WI38 (cell line): ENCODE results near the gene GARNL3.

ENCODE experiments used
- H3K4me3 ChIP-seq: 2 replicates; pipeline ENCODE4 v1.5.1; 2011; ENCODE audit warnings: low read depth, mild to moderate bottlenecking, control low read depth, low read length
- TF ChIP-seq, protein P1 (sequence below): IDR thresholded peaks from 2 replicates; pipeline ENCODE4 v1.5.1; 2012; ENCODE audit warnings: low read depth, mild to moderate bottlenecking, control low read depth, low read length

Gene GARNL3

DNA sequence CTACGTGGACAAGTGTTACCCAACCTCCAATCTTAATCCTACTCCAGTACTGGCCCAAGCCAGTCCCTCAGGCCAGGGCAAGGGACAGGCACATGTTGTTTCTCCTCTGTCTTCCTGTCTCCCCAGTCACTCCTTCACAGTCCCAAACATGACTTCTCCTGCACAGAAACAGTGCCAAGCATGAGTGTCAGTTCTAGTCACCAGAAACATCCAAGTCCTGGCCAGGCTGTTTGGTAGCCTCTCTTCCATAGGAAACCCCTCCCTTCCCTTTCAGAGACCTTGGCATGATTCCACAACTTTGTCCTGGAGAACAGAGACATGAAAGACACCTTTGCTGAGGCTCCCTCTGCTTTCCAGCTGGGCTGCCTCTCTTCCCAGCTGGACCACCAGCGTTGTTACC is 76.1 kb downstream of the GARNL3 start:
- TF ChIP-seq, protein P1, sequence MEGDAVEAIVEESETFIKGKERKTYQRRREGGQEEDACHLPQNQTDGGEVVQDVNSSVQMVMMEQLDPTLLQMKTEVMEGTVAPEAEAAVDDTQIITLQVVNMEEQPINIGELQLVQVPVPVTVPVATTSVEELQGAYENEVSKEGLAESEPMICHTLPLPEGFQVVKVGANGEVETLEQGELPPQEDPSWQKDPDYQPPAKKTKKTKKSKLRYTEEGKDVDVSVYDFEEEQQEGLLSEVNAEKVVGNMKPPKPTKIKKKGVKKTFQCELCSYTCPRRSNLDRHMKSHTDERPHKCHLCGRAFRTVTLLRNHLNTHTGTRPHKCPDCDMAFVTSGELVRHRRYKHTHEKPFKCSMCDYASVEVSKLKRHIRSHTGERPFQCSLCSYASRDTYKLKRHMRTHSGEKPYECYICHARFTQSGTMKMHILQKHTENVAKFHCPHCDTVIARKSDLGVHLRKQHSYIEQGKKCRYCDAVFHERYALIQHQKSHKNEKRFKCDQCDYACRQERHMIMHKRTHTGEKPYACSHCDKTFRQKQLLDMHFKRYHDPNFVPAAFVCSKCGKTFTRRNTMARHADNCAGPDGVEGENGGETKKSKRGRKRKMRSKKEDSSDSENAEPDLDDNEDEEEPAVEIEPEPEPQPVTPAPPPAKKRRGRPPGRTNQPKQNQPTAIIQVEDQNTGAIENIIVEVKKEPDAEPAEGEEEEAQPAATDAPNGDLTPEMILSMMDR, result no peak
- H3K4me3 ChIP-seq, result no peak overlapping the region

DNA sequence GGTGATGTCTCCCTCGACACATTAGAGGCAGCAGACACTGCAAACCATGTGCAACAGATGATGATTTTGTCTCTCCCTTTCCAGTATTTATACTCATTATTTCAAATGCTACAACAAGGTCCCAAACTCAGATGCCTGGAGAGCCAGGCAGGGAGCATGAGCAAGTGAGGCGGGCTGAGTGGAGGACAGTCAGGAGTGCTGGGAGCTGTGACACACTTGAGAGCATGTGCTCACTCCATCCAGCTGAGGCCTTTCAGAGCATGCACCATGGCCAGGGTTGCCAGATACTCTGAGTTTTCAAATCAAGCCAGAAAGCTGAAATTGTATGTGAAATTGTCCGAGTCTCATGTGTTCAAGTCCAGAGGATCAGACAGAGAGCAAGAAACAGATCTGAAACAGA is 76.6 kb downstream of the GARNL3 start:
- TF ChIP-seq, protein P1, result no peak
- H3K4me3 ChIP-seq, result no peak overlapping the region

DNA sequence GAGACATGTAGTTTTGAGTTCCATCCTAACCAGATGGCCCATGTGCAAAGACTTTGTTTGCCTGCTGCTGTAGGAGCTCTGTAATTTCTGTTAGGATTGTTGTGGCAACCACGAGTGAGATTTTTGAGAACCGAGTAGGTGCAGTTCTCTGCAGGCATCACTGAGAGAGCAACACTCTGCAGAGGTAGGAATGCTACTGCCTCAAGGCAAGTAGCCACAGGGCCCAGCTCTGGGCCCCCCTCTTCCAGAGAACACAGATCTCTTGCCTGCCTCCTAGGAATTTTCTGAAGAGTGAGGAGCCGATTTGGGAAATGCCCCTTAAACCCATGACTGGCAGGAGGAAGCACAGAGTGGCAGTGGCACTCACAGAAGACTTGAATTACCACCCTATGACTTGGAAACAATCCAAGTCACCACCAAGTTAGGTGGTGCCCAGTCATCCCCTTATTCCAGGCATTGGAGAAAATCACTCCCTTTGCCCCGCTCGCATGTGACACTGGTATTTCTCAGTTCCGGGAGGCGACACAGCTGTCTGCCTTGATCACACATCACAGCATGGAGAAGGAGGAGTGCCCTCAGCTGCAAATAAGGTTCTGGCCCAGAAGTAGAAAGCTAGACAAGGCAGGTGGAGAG is 79.9 kb downstream of the GARNL3 start:
- TF ChIP-seq, protein P1, result no peak

DNA sequence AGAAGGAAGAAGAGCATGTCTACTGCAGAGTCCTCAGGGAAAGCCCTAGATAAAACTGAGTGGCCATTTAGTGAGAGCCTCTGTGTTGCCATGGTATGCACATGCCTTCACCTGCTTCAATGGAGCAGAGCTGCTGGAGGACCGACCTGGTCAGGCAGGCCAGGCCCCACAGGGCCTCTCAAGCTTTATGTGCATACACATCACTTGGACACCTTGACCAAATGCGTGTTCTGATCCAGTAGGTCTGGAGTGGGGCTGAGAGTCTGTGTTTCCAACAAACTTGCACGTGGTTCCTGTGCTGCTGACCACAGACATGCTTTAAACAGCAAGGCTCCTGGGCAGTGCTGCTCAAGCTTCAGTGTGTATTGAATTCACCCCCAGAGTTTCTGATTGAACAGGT is 81.0 kb downstream of the GARNL3 start:
- TF ChIP-seq, protein P1, result no peak
- no peak overlapping the region for H3K4me3 ChIP-seq

More for the DNA sequence above, 79.9 kb downstream of the GARNL3 start:
- H3K4me3 ChIP-seq, result no peak overlapping the region

DNA sequence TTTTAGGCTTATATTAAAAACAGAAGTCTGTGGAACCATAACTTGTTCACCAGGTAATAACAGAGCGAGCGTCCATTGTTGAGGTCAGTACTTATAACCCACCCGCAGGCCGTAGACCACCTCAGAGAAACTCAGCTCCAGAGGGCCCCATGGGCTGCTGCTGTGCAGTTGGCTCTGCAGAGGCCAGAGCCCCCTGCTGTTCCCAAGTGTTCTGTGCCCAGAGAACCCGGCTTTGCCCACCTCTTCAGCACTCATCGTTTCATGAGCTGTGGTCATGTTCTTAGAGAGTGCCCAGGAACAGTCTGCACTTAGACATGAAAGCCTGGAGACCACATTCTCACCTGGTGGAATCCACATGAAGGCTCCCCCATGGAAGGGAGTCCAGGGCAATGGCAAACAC is 82.0 kb downstream of the GARNL3 start:
- TF ChIP-seq, protein P1, result peak; percentile 24; the same call in 1 of the 2 replicates
- no peak overlapping the region for H3K4me3 ChIP-seq

DNA sequence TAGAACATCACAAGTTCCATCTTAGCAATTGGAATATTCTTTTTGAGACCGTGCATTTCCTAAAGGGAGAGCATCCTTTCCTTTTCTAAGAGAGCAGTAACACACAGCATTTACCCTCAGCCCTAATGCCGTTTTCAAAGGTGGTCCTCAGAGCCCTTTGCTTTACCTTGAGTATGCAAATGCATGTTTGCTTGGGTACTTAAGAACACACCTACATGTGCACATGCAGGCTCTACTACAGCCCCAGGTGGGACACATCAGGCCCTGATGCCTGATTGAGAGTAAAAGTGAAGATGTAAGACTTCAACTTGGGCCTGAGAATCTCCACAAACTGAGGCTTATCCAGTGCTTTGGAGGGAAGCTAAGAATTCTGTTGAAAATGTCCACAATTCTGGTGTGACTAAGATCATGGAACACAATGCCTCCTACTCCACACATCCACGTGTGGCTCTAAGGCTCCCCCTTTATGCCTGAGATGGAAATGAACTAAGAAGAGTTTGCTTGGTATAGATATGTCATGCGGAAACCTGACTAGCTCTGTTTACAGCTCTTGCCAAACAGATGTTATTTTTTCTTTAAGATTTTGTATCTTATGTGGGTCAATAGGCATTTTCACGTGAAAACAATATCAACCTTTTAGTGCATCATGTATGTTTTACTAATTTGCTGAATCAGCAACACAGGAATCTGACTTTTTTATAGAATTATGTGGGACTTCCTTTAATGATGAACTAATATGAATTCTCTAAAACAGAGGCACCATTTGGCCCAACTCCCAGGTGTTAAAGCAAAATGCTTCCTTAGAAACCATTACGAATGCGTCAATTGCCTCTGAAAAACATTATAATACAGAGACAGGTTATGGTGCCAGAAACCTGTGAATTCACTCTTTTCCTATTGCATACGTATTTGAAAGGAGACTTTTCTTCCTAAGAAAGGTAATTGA is 83.5 kb downstream of the GARNL3 start:
- TF ChIP-seq, protein P1, result 0 out of 2 replicates have a peak, but pooled peaks have one; percentile 14
- no peak overlapping the region for H3K4me3 ChIP-seq

DNA sequence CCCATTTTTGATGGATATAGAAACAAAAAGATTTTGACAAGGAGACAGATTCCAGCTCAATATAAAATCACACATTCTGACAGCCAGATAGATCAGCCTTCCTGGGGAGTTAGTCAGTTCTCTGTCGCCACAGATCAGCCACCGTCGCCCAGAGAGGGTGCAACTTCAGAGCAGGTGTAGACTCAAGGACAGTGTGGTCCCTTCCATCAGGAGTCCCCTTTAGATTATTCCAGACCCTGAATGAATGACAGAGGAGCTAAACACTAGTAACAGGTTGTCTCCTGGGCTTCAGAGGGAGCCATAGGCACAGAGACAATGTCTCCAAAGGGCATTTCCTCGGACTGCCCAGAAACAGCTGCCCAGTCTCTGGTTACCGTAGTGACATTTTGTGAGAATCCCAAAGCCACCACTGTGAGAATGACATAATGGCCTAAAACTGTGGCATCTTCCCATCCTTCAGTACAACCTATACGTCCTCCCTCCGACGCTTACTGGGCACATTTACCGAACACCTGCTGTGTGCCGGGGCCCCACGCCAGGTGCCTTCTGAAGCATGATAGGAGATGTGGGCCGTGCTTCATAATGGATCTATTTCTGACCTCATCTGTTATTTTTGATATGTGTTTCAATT is 85.0 kb downstream of the GARNL3 start:
- no peak overlapping the region for H3K4me3 ChIP-seq
- TF ChIP-seq, protein P1, result no peak
